HepG2 (cell line): ENCODE data around the gene NDP. TPM values are rescaled to one million over a fixed set of nuclear protein-coding genes. Genes with fewer than 3 reads are reported as not detected.

Source experiments
- ATAC-seq: fragments of 200-7000 bp; cut with Tn5 transposase; 3 replicates; pipeline ENCODE4 v1.9.1; 2020; ENCODE audit warnings: mild to moderate bottlenecking, moderate library complexity
- BruUV-seq: library from RNA; stranded (reverse); fragments of 400-500 nt; replicated peaks from 2 replicates; lab custom pipeline; 2021; lab: Mats Ljungman, UMichigan
- CTCF ChIA-PET: fragments of 300-600 bp; formaldehyde crosslinking; extraction: SDS; loops from one replicate; lab custom pipeline; 2021; ENCODE audit warnings: low total read pairs, inconsistent platforms, low intra/inter-chr PET ratio; lab: Yijun Ruan, JAX
- POLR2A ChIA-PET: fragments of 350-600 bp; sonication (Branson Sonifier 250); formaldehyde crosslinking; loops from one replicate; lab custom pipeline; 2020; ENCODE audit warnings: antibody characterized with exemption, inconsistent platforms; lab: Yijun Ruan, JAX
- DNase-seq: peaks from one replicate; pipeline ENCODE4 v3.0.0-alpha.2; 2015; ENCODE audit warnings: low spot score
- FAIRE-seq: peaks from 3 replicates; lab custom pipeline; 2011; peaks lifted over from hg19 to GRCh38; lab: Jason Lieb, UNC
- H2AFZ ChIP-seq: one replicate; pipeline ENCODE4 v1.6.1; 2011; ENCODE audit warnings: low read length, inconsistent platforms
- H3K27ac ChIP-seq: fragments of 300-600 bp; 3 replicates; pipeline ENCODE4 v1.8.0; 2011; ENCODE audit warnings: mixed run types, mild to moderate bottlenecking, mixed read lengths, low read length, inconsistent platforms; ENCODE audit not compliant: insufficient read depth; ENCODE audit errors: extremely low read length
- H3K27me3 ChIP-seq, 2 experiments: fragments of 200-600 bp in 1 of 2; 2 replicates in 1 of 2; 3 replicates in 1 of 2; pipeline versions ENCODE4 v1.6.0 to v1.8.0; 2011; ENCODE audit warnings: low read length in 2 of 2, mild to moderate bottlenecking in 2 of 2, moderate library complexity in 2 of 2, inconsistent platforms in 1 of 2; ENCODE audit not compliant: insufficient read depth in 2 of 2, control insufficient read depth in 1 of 2
- H3K36me3 ChIP-seq, 2 experiments: fragments of 200-600 bp in 1 of 2; replicated peaks in 1 of 2; 2 replicates in 1 of 2; 3 replicates in 1 of 2; pipeline versions ENCODE4 v1.5.1 to v1.8.0; 2011; ENCODE audit warnings: low read length in 2 of 2, inconsistent platforms in 1 of 2; ENCODE audit not compliant: insufficient read depth in 2 of 2, control insufficient read depth in 1 of 2
- H3K4me1 ChIP-seq: 2 replicates; pipeline ENCODE4 v1.5.1; 2012; ENCODE audit warnings: low read length, inconsistent platforms; ENCODE audit not compliant: insufficient read depth
- H3K4me2 ChIP-seq: 2 replicates; pipeline ENCODE4 v1.6.0; 2011; ENCODE audit warnings: low read depth, low read length, inconsistent platforms
- H3K4me3 ChIP-seq, 3 experiments: fragments of 200-600 bp in 1 of 3; sonication (generic), shearing (Covaris generic) in 1 of 3; replicated peaks in 1 of 3; 2 replicates each; pipeline ENCODE4 v1.5.1; 2011 to 2016; ENCODE audit warnings: low read length in 3 of 3, inconsistent platforms in 2 of 3, low read depth in 2 of 3, mild to moderate bottlenecking in 2 of 3, control low read depth in 1 of 3, mixed read lengths in 1 of 3; ENCODE audit not compliant: insufficient read depth in 1 of 3
- H3K79me2 ChIP-seq: one replicate; pipeline ENCODE4 v1.6.1; 2011; ENCODE audit warnings: low read length, inconsistent platforms; ENCODE audit not compliant: insufficient read depth
- H3K9ac ChIP-seq: 2 replicates; pipeline ENCODE4 v1.6.0; 2011; ENCODE audit warnings: mild to moderate bottlenecking, low read depth, low read length, inconsistent platforms; ENCODE audit not compliant: insufficient read depth
- H3K9me3 ChIP-seq: 2 replicates; pipeline ENCODE4 v1.5.1; 2012; ENCODE audit warnings: mild to moderate bottlenecking, low read length
- H4K20me1 ChIP-seq: 2 replicates; pipeline ENCODE4 v1.6.0; 2011; ENCODE audit warnings: inconsistent platforms, mild to moderate bottlenecking, low read length, moderate library complexity; ENCODE audit not compliant: insufficient read depth
- NCOA2 ChIP-seq: sonication (generic); formaldehyde crosslinking; IDR thresholded peaks from 2 replicates; pipeline ENCODE4 v1.8.0; 2022; ENCODE audit warnings: inconsistent platforms
- SIN3B ChIP-seq: fragments of 150-350 bp; IDR thresholded peaks from 2 replicates; pipeline ENCODE4 v1.6.1; 2014; ENCODE audit warnings: low read length
- SOX6 ChIP-seq, 2 experiments: fragments of 450-650 bp in 1 of 2; sonication (generic) in 1 of 2; formaldehyde crosslinking in 1 of 2; IDR thresholded peaks; 2 replicates each; pipeline versions ENCODE4 v1.4.0 to v1.6.1; 2017 to 2020; ENCODE audit warnings: antibody characterized with exemption in 1 of 2, mild to moderate bottlenecking in 1 of 2, missing genetic modification reagents in 1 of 2
- ZNF253 ChIP-seq: sonication (generic); formaldehyde crosslinking; IDR thresholded peaks from 2 replicates; pipeline ENCODE4 v1.8.0; 2022; ENCODE audit warnings: mild to moderate bottlenecking, missing genetic modification reagents, borderline replicate concordance
- ZNF275 ChIP-seq: sonication (generic); formaldehyde crosslinking; IDR thresholded peaks from 2 replicates; pipeline ENCODE4 v1.8.0; 2022; ENCODE audit warnings: missing genetic modification reagents, mild to moderate bottlenecking, inconsistent platforms, borderline replicate concordance
- ZNF431 ChIP-seq: sonication (generic); formaldehyde crosslinking; IDR thresholded peaks from 2 replicates; pipeline ENCODE4 v1.9.0; 2022; ENCODE audit warnings: missing genetic modification reagents, low read depth, mild to moderate bottlenecking, borderline replicate concordance
- ZNF510 ChIP-seq: sonication (generic); formaldehyde crosslinking; IDR thresholded peaks from 2 replicates; pipeline ENCODE4 v1.4.0; 2020; ENCODE audit warnings: low read depth, mild to moderate bottlenecking, missing genetic modification reagents
- WGBS: methylation state at CpG from one replicate; pipeline ENCODE4 v1.1.6; 2017; ENCODE audit warnings: low lambda C conversion rate; 5-methylcytosine and 5-hydroxymethylcytosine counted together
- in situ Hi-C: cut with HindIII; loops from 2 replicates; pipeline ENCODE4 v1.10.0; 2017; ENCODE audit warnings: low pct_unique_long_range_greater_than_20kb; ENCODE audit not compliant: extremely low pct_ligation_motif_present
- intact Hi-C: fragments of 100-400 bp; cut with micrococcal nuclease; formaldehyde crosslinking; loops from one replicate; pipeline ENCODE4 v1.10.0; 2022; ENCODE audit not compliant: unreplicated experiment
- polyA plus RNA-seq, 8 experiments: library from polyadenylated mRNA; depleted of rRNA in 3 of 8; stranded (reverse) in 7 of 8; unstranded in 1 of 8; fragments of >200 nt; fragmentation: Illumina TruSeq in 4 of 8; extraction: Trizol in 4 of 8; gene quantifications; 2 replicates each; pipeline versions ENCODE4 v1.2.1 to v1.2.3, GENCODE V29; 2011 to 2016; ENCODE audit warnings: low read depth in 4 of 8, missing spikeins in 1 of 8, mixed read lengths in 1 of 8; ENCODE audit not compliant: insufficient read depth in 1 of 8
- total RNA-seq, 5 experiments: library from RNA; depleted of rRNA; stranded (reverse); fragments of >200 nt; fragmentation: Illumina TruSeq; extraction: Trizol; gene quantifications; 2 replicates each; pipeline ENCODE4 v1.2.3, GENCODE V29; 2016; ENCODE audit warnings: low read depth in 1 of 5
- TF ChIP-seq, protein P1 (sequence below): IDR thresholded peaks from 2 replicates; pipeline ENCODE4 v1.6.1; 2016; ENCODE audit warnings: missing compliant biosample characterization, missing genetic modification reagents, borderline replicate concordance
- TF ChIP-seq, protein P2 (sequence below): IDR thresholded peaks from 2 replicates; pipeline ENCODE4 v1.4.0; 2020; ENCODE audit warnings: mild to moderate bottlenecking, missing genetic modification reagents
- TF ChIP-seq, protein P3 (sequence below): IDR thresholded peaks from 2 replicates; pipeline ENCODE4 v1.6.1; 2016; ENCODE audit warnings: low read depth, missing genetic modification reagents, missing compliant biosample characterization

Gene NDP
- total and polyA plus RNA-seq, 2 of the 13 experiments (the other 11 are each of a cell fraction or from before 2014, with no cell fraction given) = not detected

DNA sequence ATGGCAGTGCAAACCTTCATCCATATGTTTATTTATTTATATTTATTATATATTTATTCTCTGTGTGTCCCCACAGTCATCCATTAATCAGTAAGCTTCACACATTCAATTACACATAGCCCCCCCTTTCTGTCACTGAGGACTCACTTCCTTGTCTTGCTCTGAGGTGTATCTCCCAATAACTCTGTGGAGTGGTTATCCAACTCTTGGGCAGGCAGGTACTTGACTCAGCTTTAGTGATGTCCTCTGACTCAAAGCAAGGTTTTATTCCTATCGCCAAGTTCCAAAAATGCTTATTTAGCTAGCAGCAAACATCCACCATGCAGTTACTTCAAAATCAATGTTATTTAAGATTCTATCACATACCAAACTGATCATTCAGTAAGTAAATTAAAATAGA lies 25.2 kb upstream of the NDP start (continued):
- TF ChIP-seq, protein P1, sequence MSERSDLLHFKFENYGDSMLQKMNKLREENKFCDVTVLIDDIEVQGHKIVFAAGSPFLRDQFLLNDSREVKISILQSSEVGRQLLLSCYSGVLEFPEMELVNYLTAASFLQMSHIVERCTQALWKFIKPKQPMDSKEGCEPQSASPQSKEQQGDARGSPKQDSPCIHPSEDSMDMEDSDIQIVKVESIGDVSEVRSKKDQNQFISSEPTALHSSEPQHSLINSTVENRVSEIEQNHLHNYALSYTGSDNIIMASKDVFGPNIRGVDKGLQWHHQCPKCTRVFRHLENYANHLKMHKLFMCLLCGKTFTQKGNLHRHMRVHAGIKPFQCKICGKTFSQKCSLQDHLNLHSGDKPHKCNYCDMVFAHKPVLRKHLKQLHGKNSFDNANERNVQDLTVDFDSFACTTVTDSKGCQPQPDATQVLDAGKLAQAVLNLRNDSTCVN (CRISPR knock-in tag) = no peak
- TF ChIP-seq SIN3B (no peak), NCOA2 (no peak)

GRCh38 chrX:43996491-43996890 lies 23.3 kb upstream of the NDP start:
- FAIRE-seq = no peak
- in situ Hi-C loops = no loop called here
- 6% methylated on average over 2 of the region's 2 CpGs for WGBS
- TF ChIP-seq ZNF253 (CRISPR knock-in tag) = no peak
- TF ChIP-seq, protein P2, sequence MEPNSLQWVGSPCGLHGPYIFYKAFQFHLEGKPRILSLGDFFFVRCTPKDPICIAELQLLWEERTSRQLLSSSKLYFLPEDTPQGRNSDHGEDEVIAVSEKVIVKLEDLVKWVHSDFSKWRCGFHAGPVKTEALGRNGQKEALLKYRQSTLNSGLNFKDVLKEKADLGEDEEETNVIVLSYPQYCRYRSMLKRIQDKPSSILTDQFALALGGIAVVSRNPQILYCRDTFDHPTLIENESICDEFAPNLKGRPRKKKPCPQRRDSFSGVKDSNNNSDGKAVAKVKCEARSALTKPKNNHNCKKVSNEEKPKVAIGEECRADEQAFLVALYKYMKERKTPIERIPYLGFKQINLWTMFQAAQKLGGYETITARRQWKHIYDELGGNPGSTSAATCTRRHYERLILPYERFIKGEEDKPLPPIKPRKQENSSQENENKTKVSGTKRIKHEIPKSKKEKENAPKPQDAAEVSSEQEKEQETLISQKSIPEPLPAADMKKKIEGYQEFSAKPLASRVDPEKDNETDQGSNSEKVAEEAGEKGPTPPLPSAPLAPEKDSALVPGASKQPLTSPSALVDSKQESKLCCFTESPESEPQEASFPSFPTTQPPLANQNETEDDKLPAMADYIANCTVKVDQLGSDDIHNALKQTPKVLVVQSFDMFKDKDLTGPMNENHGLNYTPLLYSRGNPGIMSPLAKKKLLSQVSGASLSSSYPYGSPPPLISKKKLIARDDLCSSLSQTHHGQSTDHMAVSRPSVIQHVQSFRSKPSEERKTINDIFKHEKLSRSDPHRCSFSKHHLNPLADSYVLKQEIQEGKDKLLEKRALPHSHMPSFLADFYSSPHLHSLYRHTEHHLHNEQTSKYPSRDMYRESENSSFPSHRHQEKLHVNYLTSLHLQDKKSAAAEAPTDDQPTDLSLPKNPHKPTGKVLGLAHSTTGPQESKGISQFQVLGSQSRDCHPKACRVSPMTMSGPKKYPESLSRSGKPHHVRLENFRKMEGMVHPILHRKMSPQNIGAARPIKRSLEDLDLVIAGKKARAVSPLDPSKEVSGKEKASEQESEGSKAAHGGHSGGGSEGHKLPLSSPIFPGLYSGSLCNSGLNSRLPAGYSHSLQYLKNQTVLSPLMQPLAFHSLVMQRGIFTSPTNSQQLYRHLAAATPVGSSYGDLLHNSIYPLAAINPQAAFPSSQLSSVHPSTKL (CRISPR knock-in tag) = no peak
- TF ChIP-seq ZNF275 (CRISPR knock-in tag) = no peak
- TF ChIP-seq ZNF431 (CRISPR knock-in tag) = no peak
- no peak for TF ChIP-seq SOX6 (IDR thresholded peaks at IDR 0.05)
- TF ChIP-seq SOX6 (CRISPR knock-in tag; IDR thresholded peaks at IDR 0.05) = no peak
- TF ChIP-seq, protein P3, sequence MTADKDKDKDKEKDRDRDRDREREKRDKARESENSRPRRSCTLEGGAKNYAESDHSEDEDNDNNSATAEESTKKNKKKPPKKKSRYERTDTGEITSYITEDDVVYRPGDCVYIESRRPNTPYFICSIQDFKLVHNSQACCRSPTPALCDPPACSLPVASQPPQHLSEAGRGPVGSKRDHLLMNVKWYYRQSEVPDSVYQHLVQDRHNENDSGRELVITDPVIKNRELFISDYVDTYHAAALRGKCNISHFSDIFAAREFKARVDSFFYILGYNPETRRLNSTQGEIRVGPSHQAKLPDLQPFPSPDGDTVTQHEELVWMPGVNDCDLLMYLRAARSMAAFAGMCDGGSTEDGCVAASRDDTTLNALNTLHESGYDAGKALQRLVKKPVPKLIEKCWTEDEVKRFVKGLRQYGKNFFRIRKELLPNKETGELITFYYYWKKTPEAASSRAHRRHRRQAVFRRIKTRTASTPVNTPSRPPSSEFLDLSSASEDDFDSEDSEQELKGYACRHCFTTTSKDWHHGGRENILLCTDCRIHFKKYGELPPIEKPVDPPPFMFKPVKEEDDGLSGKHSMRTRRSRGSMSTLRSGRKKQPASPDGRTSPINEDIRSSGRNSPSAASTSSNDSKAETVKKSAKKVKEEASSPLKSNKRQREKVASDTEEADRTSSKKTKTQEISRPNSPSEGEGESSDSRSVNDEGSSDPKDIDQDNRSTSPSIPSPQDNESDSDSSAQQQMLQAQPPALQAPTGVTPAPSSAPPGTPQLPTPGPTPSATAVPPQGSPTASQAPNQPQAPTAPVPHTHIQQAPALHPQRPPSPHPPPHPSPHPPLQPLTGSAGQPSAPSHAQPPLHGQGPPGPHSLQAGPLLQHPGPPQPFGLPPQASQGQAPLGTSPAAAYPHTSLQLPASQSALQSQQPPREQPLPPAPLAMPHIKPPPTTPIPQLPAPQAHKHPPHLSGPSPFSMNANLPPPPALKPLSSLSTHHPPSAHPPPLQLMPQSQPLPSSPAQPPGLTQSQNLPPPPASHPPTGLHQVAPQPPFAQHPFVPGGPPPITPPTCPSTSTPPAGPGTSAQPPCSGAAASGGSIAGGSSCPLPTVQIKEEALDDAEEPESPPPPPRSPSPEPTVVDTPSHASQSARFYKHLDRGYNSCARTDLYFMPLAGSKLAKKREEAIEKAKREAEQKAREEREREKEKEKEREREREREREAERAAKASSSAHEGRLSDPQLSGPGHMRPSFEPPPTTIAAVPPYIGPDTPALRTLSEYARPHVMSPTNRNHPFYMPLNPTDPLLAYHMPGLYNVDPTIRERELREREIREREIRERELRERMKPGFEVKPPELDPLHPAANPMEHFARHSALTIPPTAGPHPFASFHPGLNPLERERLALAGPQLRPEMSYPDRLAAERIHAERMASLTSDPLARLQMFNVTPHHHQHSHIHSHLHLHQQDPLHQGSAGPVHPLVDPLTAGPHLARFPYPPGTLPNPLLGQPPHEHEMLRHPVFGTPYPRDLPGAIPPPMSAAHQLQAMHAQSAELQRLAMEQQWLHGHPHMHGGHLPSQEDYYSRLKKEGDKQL (CRISPR knock-in tag) = no peak
- no peak for TF ChIP-seq ZNF510 (CRISPR knock-in tag)

More at GRCh38 chrX:43996491-43996890, 23.3 kb upstream of the NDP start:
- H3K4me1 ChIP-seq = no peaks in the 10 kb centered on the region
- DNase-seq (no peak), ATAC-seq (no peak)
- POLR2A ChIA-PET = no interaction called here
- no peak overlapping the region for H3K4me3 ChIP-seq
- CTCF ChIA-PET = no interaction called here
- no peak overlapping the region for H3K9ac ChIP-seq
- no peak overlapping the region for H3K27ac ChIP-seq
- H4K20me1 ChIP-seq = no peaks in the 10 kb centered on the region
- H3K36me3 ChIP-seq = no peaks in the 10 kb centered on the region
- H3K79me2 ChIP-seq = no peaks in the 10 kb centered on the region
- intact Hi-C loops = no loop called here
- H3K4me2 ChIP-seq = no peak overlapping the region
- H3K9me3 ChIP-seq = no peaks in the 10 kb centered on the region
- no peak overlapping the region for H2AFZ ChIP-seq
- H3K27me3 ChIP-seq = no peaks in the 10 kb centered on the region
- no TSS peak for BruUV-seq
